GM12878 (cell line): ENCODE measurements around the gene SCAANT1. TPM values are rescaled to one million over a fixed set of nuclear protein-coding genes. Genes with fewer than 3 reads are reported as not detected.
A peak's percentile ranks its signal among the peaks of the same experiment; 100 is the strongest.

Source experiments
- BCL11A ChIP-seq: IDR thresholded peaks from 2 replicates; pipeline ENCODE4 v1.6.1; 2011; ENCODE audit warnings: low read depth, low read length
- CEBPZ ChIP-seq: fragments of 150-350 bp; IDR thresholded peaks from 2 replicates; pipeline ENCODE4 v1.6.1; 2016; ENCODE audit warnings: low read depth, low read length
- CREB1 ChIP-seq: IDR thresholded peaks from 2 replicates; pipeline ENCODE4 v1.6.1; 2012; ENCODE audit warnings: low read depth, mild to moderate bottlenecking, inconsistent platforms
- CREM ChIP-seq: IDR thresholded peaks from 2 replicates; pipeline ENCODE4 v1.6.1; 2014; ENCODE audit warnings: antibody characterized with exemption, low read depth
- FOXM1 ChIP-seq: IDR thresholded peaks from 2 replicates; pipeline ENCODE4 v1.6.1; 2012; ENCODE audit warnings: low read depth, mild to moderate bottlenecking, inconsistent platforms, low read length, moderate library complexity
- KLF5 ChIP-seq: fragments of 450-650 bp; IDR thresholded peaks from 2 replicates; pipeline ENCODE4 v1.6.1; 2014; ENCODE audit warnings: mild to moderate bottlenecking; ENCODE audit not compliant: partially characterized antibody
- MLLT1 ChIP-seq: fragments of 450-650 bp; IDR thresholded peaks from 2 replicates; pipeline ENCODE4 v1.6.1; 2016; ENCODE audit warnings: mild to moderate bottlenecking
- NFYB ChIP-seq: IDR thresholded peaks from 2 replicates; pipeline ENCODE4 v1.6.1; 2011; ENCODE audit warnings: low read depth, mild to moderate bottlenecking, low read length, improper control_type of control experiment, moderate library complexity; ENCODE audit not compliant: insufficient read depth
- RBBP5 ChIP-seq: fragments of 200-600 bp; sonication (generic); conservative IDR thresholded peaks from 2 replicates; pipeline ENCODE4 v1.6.1; 2016
- SKIL ChIP-seq: fragments of 450-650 bp; IDR thresholded peaks from 2 replicates; pipeline ENCODE4 v1.6.1; 2017; ENCODE audit warnings: mild to moderate bottlenecking, low read depth, inconsistent platforms; ENCODE audit not compliant: poor library complexity, severe bottlenecking
- SREBF2 ChIP-seq: IDR thresholded peaks from 2 replicates; pipeline ENCODE4 v1.6.1; 2012; ENCODE audit warnings: mild to moderate bottlenecking, low read length
- USF2 ChIP-seq: IDR thresholded peaks from 2 replicates; pipeline ENCODE4 v1.6.1; 2011; ENCODE audit warnings: low read depth, low read length, improper control_type of control experiment, borderline replicate concordance
- WRNIP1 ChIP-seq: IDR thresholded peaks from 2 replicates; pipeline ENCODE4 v1.6.1; 2011; ENCODE audit warnings: low read depth, low read length, improper control_type of control experiment, borderline replicate concordance
- ZBTB40 ChIP-seq: fragments of 450-650 bp; IDR thresholded peaks from 2 replicates; pipeline ENCODE4 v1.6.1; 2016; ENCODE audit warnings: mild to moderate bottlenecking, moderate library complexity, borderline replicate concordance
- ZNF207 ChIP-seq: fragments of 450-650 bp; IDR thresholded peaks from 2 replicates; pipeline ENCODE4 v1.6.1; 2014; ENCODE audit warnings: antibody characterized with exemption, mild to moderate bottlenecking, borderline replicate concordance
- ZNF622 ChIP-seq: fragments of 450-650 bp; IDR thresholded peaks from 2 replicates; pipeline ENCODE4 v1.6.1; 2017; ENCODE audit warnings: mild to moderate bottlenecking, inconsistent platforms
- ZZZ3 ChIP-seq: IDR thresholded peaks from 2 replicates; pipeline ENCODE4 v1.6.1; 2011; ENCODE audit warnings: low read depth; ENCODE audit not compliant: control insufficient read depth, insufficient read length
- polyA plus RNA-seq, 11 experiments: library from polyadenylated mRNA; depleted of rRNA in 4 of 11; unstranded in 6 of 11; stranded (reverse) in 5 of 11; fragments of >200 nt; fragmentation: Nextera tagmentation in 4 of 11; fragmentation: Illumina TruSeq in 1 of 11; extraction: Ambion mirVana in 4 of 11; extraction: Trizol in 1 of 11; gene quantifications; 1 replicate in 1 of 11; 2 replicates in 10 of 11; pipeline versions ENCODE4 v1.2.1 to v1.2.3, GENCODE V29; 2011 to 2016; ENCODE audit warnings: inconsistent platforms in 2 of 11, missing spikeins in 2 of 11, low read depth in 1 of 11
- total RNA-seq, 4 experiments: library from RNA; depleted of rRNA in 3 of 4; stranded (reverse); fragments of >200 nt in 3 of 4; fragmentation: Illumina TruSeq in 1 of 4; extraction: Trizol in 1 of 4; gene quantifications; 2 replicates each; pipeline versions ENCODE4 v1.2.1 to v1.2.3, GENCODE V29; 2013 to 2021

SCAANT1 gene
- total and polyA plus RNA-seq, 10 of the 15 experiments (the other 5 are each of a cell fraction or from before 2014, with no cell fraction given), result 0.60 to 1.7 (median 0.95) TPM; not detected in 6

- TF ChIP-seq MLLT1, result no peak
- peak; percentile 80 for TF ChIP-seq CREM
- TF ChIP-seq ZNF622, result no peak
- no peak for TF ChIP-seq BCL11A
- no peak for TF ChIP-seq KLF5
- peak; percentile 88; the same call in 1 of the 2 replicates for TF ChIP-seq ZNF207
- TF ChIP-seq RBBP5, result 0 out of 2 replicates have a peak, but pooled peaks have one; percentile 83
- peak; percentile 79 for TF ChIP-seq CREB1
- TF ChIP-seq ZZZ3, result no peak
- TF ChIP-seq USF2, result no peak
- no peak for TF ChIP-seq SKIL
- no peak for TF ChIP-seq WRNIP1
- no peak for TF ChIP-seq NFYB
- no peak for TF ChIP-seq ZBTB40
- TF ChIP-seq CEBPZ, result no peak
- no peak for TF ChIP-seq FOXM1
- no peak for TF ChIP-seq SREBF2
Observed at GRCh38 chr3:63911873-63912767, at the start of gene SCAANT1 (continued).
